GM12878 (cell line): ENCODE measurements around the gene COL4A4. TPM values are rescaled to one million over a fixed set of nuclear protein-coding genes. Genes with fewer than 3 reads are reported as not detected.

ENCODE experiments used
- BCL11A ChIP-seq: IDR thresholded peaks from 2 replicates; pipeline ENCODE4 v1.6.1; 2011; ENCODE audit warnings: low read depth, low read length
- CEBPB ChIP-seq, 2 experiments: fragments of 150-350 bp in 1 of 2; IDR thresholded peaks; 2 replicates each; pipeline ENCODE4 v1.6.1; 2012 to 2014; ENCODE audit warnings: low read depth in 2 of 2, low read length in 2 of 2, borderline replicate concordance in 1 of 2, inconsistent platforms in 1 of 2
- CREM ChIP-seq: IDR thresholded peaks from 2 replicates; pipeline ENCODE4 v1.6.1; 2014; ENCODE audit warnings: antibody characterized with exemption, low read depth
- EGR1 ChIP-seq, 2 experiments: IDR thresholded peaks; 1 replicate in 1 of 2; 2 replicates in 1 of 2; pipeline ENCODE4 v1.6.1; 2011 to 2012; ENCODE audit warnings: low read depth in 2 of 2, low read length in 2 of 2, borderline replicate concordance in 1 of 2, mild to moderate bottlenecking in 1 of 2, moderate library complexity in 1 of 2
- ELK1 ChIP-seq: IDR thresholded peaks from 2 replicates; pipeline ENCODE4 v1.6.1; 2012; ENCODE audit warnings: low read depth, low read length, improper control_type of control experiment
- FOS ChIP-seq: IDR thresholded peaks from 3 replicates; pipeline ENCODE4 v1.6.1; 2011; ENCODE audit warnings: borderline replicate concordance; ENCODE audit not compliant: insufficient read length; ENCODE audit errors: extremely low read depth
- FOXK2 ChIP-seq: fragments of 450-650 bp; IDR thresholded peaks from 2 replicates; pipeline ENCODE4 v1.6.1; 2017; ENCODE audit warnings: mild to moderate bottlenecking, moderate library complexity
- HDAC2 ChIP-seq: fragments of 200-600 bp; sonication (generic); IDR thresholded peaks from 2 replicates; pipeline ENCODE4 v1.6.1; 2017
- IKZF1 ChIP-seq: fragments of 450-650 bp; conservative IDR thresholded peaks from 2 replicates; pipeline ENCODE4 v1.6.1; 2017; ENCODE audit warnings: antibody characterized with exemption, mild to moderate bottlenecking
- NRF1 ChIP-seq: conservative IDR thresholded peaks from 2 replicates; pipeline ENCODE4 v1.6.1; 2011; ENCODE audit warnings: mild to moderate bottlenecking, low read depth, low read length, improper control_type of control experiment
- RAD51 ChIP-seq: fragments of 450-650 bp; IDR thresholded peaks from 2 replicates; pipeline ENCODE4 v1.6.1; 2016; ENCODE audit warnings: moderate library complexity, mild to moderate bottlenecking, inconsistent platforms
- RELB ChIP-seq: fragments of 450-650 bp; IDR thresholded peaks from 2 replicates; pipeline ENCODE4 v1.6.1; 2017; ENCODE audit warnings: low read depth, mild to moderate bottlenecking, moderate library complexity
- SP1 ChIP-seq: IDR thresholded peaks from one replicate; pipeline ENCODE4 v1.6.1; 2011; ENCODE audit warnings: low read depth, low read length
- SUZ12 ChIP-seq: fragments of 200-600 bp; sonication (generic); IDR thresholded peaks from one replicate; pipeline ENCODE4 v1.6.1; 2018; ENCODE audit warnings: antibody characterized with exemption, mild to moderate bottlenecking; ENCODE audit not compliant: unreplicated experiment
- USF1 ChIP-seq: IDR thresholded peaks from 2 replicates; pipeline ENCODE4 v1.6.1; 2011; ENCODE audit warnings: borderline replicate concordance, low read depth, mild to moderate bottlenecking, moderate library complexity, mixed read lengths, low read length; ENCODE audit not compliant: insufficient read depth; ENCODE audit errors: extremely low read length
- ZBED1 ChIP-seq: IDR thresholded peaks from 2 replicates; pipeline ENCODE4 v1.6.1; 2016; ENCODE audit warnings: borderline replicate concordance
- ZBTB11 ChIP-seq: fragments of 450-650 bp; formaldehyde crosslinking; IDR thresholded peaks from 2 replicates; pipeline ENCODE4 v1.5.0; 2022; ENCODE audit warnings: mild to moderate bottlenecking, missing genetic modification characterization
- ZNF687 ChIP-seq: fragments of 450-650 bp; IDR thresholded peaks from 2 replicates; pipeline ENCODE4 v1.6.1; 2017; ENCODE audit warnings: mild to moderate bottlenecking, moderate library complexity
- polyA plus RNA-seq, 11 experiments: library from polyadenylated mRNA; depleted of rRNA in 4 of 11; unstranded in 6 of 11; stranded (reverse) in 5 of 11; fragments of >200 nt; fragmentation: Nextera tagmentation in 4 of 11; fragmentation: Illumina TruSeq in 1 of 11; extraction: Ambion mirVana in 4 of 11; extraction: Trizol in 1 of 11; gene quantifications; 1 replicate in 1 of 11; 2 replicates in 10 of 11; pipeline versions ENCODE4 v1.2.1 to v1.2.3, GENCODE V29; 2011 to 2016; ENCODE audit warnings: inconsistent platforms in 2 of 11, missing spikeins in 2 of 11, low read depth in 1 of 11
- total RNA-seq, 4 experiments: library from RNA; depleted of rRNA in 3 of 4; stranded (reverse); fragments of >200 nt in 3 of 4; fragmentation: Illumina TruSeq in 1 of 4; extraction: Trizol in 1 of 4; gene quantifications; 2 replicates each; pipeline versions ENCODE4 v1.2.1 to v1.2.3, GENCODE V29; 2013 to 2021

The COL4A4 gene
- total and polyA plus RNA-seq, 10 of the 15 experiments (the other 5 are each of a cell fraction or from before 2014, with no cell fraction given): 0.19 to 4.0 (median 2.1) TPM

- TF ChIP-seq CEBPB (IDR thresholded peaks at IDR 0.05; ENCODE audit: borderline replicate concordance in 1 of 2, low read depth in 2 of 2, low read length in 2 of 2) (no peak), BCL11A (peak; percentile 52; the same call in 1 of the 2 replicates), ELK1 (no peak), FOXK2 (no peak), NRF1 (no peak), SUZ12 (no peak), CREM (peak; percentile 42; the same call in 1 of the 2 replicates), ZBTB11 (CRISPR knock-in tag) (no peak), ZNF687 (peak; percentile 41; the same call in 1 of the 2 replicates), HDAC2 (no peak), IKZF1 (no peak; the same call in 1 of the 2 replicates), USF1 (no peak), SP1 (peak; percentile 27), ZBED1 (peak; percentile 41; the same call in 1 of the 2 replicates), EGR1 (IDR thresholded peaks at IDR 0.05; ENCODE audit: borderline replicate concordance in 1 of 2, low read depth in 2 of 2, low read length in 2 of 2) (0 out of 3 replicates have a peak, but pooled peaks of 1 of the 2 experiments have one; percentile 17), FOS (no peak), RELB (no peak), RAD51 (no peak)
Measured at GRCh38 chr2:226984750-226985582, 179.0 kb downstream of the COL4A4 start (continued).
